GM19438 (cell line): ENCODE data around the gene FGF21.
"Not testable (repeated sequence)": the region's sequence is repeated elsewhere in the genome, so short reads cannot be mapped to it uniquely, and the experiment has no call there.

Experiments
- ATAC-seq: cut with Tn5 transposase; IDR thresholded peaks from one replicate; pipeline ENCODE4 v1.9.1; 2021; ENCODE audit warnings: low read depth; ENCODE audit not compliant: unreplicated experiment

FGF21 gene, protein sequence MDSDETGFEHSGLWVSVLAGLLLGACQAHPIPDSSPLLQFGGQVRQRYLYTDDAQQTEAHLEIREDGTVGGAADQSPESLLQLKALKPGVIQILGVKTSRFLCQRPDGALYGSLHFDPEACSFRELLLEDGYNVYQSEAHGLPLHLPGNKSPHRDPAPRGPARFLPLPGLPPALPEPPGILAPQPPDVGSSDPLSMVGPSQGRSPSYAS

DNA sequence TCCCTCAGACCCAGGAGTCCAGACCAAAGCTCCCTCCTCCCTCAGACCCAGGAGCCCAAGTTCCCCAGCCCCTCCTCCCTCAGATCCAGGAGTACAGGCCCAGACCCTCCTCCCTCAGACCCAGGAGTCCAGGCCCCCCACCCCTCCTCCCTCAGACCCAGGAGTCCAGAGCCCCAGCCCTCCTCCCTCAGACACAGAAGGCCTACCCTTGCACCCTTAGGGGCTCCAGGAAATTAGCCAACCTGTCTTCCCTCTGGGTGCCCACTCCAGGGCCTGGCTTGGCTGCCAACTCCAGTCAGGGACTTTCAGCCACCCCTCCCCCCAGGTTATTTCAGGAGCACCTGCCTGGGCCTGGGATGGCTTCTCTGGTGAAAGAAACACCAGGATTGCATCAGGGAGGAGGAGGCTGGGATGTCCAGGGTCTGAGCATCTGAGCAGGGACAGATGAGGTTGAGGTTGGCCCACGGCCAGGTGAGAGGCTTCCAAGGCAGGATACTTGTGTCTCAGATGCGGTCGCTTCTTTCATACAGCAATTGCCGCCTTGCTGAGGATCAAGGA is at the start of gene FGF21:
Gene FGF21 (plus strand): TSS at position 441 of the 558 bp plus-strand sequence. CDS start 713 bp downstream, outside the sequence.
- ATAC-seq, result no peak

DNA sequence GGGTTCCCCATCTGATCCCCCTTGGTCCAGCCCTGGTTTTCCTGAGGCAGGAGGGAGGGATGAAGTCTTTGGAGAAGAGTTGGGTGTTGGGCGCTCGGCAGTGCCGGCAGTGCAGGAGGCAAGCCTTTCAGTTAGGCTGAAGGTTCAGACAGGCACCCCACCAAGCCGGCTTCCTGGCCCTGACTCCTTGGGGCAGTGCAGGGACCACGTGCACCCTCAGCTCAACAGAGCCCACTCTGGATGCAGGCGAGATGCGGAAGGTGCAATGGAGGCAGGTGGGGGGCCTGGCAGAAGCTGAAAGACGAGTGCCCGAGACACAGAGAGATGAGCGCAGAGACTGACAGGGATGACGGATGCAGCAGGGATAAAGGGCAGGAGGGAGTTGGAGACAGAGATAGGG is 46.9 kb upstream of the FGF21 start:
- no peak for ATAC-seq

DNA sequence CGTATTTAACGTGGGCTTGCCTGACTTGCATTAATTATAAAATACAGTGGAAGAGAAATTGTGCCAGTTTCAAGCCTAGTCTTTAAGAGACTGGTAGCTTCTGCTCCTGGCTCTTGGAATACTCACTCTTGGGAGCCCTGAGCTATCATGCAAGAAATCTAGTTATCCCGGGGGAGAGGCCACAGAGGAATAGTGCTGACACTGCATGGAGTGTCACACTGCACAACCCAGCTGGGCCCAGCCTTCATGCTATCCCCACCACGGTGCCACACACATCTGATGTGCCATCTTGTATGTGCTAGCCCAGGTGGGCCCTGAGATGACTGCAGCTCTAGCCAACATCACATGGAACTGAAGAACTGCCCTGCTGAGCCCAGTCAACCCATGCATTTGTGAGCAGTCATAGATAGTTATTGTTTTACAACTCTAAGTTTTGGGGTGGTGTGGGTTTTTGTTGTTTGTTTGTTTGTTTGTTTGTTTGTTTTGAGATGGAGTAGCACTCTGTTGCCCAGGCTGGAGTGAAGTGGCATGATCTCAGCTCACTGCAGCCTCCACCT is 44.1 kb upstream of the FGF21 start:
- ATAC-seq, result no peak

DNA sequence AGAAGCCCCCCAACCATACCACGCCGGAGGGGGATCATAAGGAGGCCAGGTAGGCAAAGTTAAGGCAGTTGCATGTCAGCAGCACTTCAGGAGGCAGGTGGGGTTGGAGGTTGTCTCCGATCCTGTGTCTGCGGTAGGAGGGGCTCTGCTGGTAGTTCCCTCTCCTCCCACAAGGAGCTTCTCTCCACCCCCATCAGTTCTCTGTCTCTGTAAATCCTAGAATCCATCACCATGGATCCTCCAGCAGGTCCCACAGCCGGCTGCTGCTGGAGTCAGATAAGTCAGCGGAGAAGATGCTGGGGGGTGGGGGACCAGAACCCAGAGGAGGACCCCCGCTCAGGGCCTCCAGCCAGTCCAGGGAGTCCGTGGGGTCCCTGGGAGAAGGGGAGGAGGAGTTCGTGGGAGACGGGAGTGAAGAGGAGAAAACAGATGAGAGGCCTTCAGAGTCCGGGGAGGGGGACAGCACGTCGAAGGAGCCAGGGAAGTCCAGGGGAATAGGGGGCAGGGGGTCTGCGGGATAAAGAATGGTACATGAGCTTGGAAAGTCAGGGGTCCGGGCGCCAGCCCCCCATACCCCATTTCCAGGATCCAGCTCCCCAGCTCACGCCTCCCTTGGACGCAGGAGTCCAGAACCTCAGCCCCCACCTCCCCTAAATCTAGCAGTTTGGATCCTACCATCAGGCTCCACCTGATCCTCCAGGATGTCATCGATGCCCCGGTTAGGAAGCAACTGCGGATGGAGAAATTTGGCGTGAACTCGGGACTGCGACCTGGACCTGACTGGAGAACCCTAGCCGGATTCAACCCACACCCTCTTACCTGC is 42.1 kb upstream of the FGF21 start:
- no peak for ATAC-seq

DNA sequence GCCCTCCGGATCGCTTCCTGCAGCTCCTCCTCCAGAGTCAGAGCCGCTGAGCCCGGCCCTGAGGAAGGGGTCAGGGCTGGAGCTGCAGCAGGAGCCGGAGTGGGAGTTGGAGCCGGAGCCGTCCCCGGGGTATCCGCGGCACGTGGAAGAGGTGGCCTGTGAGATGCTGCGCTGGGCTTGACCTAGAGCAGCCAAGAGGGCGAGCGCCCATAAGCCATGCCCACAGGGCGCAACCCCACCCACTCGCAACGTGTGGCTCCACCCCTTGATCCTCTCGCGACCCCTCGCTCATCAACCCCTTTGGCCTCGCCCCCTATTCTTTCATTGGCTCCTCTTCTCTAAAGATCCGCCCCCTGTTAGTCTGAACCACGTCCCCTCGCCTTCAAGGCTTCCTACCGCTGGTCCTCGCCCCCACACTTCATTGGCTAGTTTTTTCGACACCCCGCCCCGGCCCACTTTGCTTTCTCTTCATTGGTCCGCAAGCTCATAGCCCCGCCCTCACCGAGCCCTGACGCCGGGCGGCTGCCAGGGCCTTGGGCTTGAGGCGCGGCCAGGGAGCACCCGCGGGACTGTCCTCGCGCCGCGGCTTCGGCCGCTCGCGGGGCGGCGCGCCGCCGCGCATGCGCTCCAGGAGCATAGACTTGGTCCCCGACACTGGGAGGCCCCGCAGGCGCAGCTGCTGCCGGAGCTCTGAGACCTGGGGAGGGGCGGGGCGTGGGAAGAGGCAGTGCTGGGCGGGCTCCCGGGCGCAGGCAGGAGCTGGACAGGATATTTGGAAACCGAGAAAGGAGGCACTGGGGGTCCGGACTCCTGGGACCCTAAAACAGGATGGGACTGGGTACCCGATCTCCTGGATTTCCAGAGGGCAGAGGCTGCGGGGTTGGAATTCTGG is 41.2 kb upstream of the FGF21 start:
- peak; percentile 90 for ATAC-seq

DNA sequence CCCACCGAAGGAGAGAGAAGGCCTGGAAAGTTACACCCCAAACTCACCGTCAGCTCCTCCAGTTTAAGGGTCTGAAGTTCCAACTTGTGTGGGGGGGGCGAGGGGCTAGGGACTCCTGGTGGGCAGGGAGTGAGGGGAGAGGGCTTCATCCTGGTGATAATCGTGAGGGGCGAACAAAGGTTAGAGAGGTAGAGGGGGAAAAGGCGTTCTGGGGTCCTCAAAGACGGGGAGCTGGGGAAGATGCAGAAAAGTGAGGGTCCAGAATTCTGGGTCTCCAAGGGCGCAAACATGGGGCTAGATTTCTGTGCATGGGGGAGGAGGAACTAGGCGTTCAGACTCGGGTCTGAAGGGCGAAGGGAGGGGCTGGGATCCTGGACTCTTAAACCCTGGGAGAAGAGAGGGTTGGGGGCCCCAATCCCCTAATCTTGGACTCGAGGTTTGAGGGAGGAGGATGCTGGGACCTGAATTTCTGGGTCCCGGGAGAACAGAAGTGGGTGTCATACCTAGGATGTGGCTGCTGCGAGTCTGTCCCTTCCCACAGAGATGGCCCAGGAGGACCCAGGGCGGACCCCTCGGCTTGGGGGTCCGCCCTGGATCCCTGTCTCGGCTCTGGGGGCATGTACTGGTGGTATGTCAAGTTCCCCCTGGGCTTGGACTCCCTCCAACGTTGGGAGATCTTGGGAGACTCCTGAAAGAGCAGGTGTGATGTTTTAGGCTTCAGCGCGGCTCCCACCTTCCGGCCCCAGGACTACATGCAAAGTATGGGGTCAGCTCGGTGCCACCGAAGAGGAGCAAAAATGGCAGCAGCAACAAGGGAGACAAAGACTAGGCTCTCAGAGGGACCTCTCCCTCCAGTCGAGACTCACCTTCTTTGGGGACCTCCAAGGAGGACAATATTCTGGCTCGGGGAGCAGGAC is 40.3 kb upstream of the FGF21 start:
- ATAC-seq, result no peak

DNA sequence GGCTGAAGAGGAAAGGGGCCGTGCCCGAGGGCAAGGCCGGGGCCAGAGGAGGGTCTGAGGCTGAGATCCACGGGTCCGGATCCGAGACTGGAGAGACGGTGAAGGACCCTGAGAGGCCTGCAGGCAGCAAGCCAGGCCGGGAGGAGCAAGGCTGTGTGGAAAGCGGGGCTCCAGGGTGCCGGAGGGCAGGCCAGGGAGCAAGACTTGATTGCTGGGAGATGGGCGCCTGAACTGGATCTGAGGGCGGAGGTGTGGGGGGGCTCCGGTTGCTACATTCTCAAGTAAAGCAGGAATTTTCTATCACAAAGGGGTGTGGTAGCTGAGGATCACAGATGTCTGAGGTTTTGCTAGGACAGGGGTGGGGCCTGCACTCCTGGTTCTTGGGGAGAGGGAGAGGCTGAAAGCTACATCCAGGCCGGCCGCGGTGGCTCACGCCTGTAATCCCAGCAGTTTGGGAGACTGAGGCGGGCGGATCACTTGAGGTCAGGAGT is 39.6 kb upstream of the FGF21 start:
- ATAC-seq, result no peak

DNA sequence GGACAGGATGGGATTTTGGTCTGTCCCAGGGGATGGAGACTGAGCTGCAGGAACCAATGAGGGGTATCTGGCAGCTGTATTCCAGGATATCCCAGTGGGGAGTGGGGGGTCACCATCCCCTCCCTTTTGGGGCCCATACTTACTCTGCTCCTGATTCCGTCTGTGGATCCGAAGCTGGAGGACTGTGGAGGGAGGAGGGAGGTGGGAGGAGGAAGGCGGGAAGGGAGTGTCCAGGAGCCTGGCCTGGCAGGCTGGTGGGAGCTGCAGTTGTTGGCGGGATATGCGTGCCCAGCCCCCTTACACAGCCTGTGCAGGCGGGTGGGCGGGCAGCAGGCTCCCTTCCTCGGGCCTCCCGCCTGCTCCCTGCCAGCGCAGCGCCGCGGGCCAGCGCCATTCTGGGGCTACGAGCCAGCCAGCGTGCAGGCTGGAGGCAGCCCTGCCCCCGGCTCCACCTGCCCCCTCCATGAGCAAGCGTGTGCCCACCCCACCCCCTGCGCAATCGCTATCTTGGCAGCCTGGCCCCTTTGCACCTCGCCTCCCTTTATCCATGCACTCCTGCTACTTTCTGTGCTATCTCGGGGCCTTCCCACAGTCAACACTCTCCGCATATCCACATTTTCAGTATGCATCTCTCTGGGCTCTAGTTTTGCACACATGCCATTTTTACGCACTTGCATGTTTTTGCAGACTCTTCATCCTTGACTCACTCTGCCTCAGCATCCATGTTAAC is 38.6 kb upstream of the FGF21 start:
- no peak for ATAC-seq

DNA sequence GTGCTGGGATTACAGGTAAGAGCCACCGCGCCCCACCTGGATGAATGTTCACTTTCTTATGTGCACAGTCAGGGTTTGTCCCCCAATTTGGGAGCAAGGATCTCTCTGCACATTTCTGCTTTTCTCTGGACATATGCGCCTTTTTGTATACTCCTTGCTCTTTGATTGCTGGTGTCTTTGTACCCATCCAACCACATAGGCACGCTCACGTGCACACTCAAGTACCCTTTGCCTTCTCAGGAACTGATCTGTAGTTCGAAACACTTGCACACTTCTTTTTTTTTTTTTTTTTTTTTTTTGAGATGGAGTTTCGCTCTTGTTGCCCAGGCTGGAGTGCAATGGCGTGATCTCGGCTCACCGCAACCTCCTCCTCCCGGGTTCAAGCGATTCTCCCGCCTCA is 37.2 kb upstream of the FGF21 start:
- not testable (repeated sequence) for ATAC-seq

DNA sequence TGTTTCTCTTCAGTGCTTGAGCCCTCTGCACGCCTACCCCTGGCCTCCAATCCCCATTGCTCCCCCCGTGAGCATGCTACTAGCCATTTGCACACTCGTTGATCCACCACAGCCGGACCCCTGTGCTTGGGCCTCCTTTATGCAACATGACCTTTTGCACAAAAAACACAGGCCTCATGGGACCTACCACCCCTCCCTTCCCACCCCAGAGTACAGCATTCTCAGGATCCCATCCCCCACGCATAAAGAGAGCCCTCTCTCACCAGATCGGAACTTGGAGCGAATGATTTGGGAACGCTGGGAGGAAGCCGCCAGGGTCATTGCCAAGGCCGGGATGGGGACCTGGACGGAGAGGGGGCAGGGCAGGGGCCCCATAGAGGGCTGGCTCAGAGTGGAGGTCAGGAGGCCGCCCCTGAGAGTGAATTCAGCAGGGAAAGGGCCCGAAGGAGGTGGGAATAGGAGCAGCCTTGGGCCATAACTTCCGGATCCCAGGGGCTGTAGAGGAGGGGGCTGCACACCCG is 36.6 kb upstream of the FGF21 start:
- ATAC-seq, result no peak

DNA sequence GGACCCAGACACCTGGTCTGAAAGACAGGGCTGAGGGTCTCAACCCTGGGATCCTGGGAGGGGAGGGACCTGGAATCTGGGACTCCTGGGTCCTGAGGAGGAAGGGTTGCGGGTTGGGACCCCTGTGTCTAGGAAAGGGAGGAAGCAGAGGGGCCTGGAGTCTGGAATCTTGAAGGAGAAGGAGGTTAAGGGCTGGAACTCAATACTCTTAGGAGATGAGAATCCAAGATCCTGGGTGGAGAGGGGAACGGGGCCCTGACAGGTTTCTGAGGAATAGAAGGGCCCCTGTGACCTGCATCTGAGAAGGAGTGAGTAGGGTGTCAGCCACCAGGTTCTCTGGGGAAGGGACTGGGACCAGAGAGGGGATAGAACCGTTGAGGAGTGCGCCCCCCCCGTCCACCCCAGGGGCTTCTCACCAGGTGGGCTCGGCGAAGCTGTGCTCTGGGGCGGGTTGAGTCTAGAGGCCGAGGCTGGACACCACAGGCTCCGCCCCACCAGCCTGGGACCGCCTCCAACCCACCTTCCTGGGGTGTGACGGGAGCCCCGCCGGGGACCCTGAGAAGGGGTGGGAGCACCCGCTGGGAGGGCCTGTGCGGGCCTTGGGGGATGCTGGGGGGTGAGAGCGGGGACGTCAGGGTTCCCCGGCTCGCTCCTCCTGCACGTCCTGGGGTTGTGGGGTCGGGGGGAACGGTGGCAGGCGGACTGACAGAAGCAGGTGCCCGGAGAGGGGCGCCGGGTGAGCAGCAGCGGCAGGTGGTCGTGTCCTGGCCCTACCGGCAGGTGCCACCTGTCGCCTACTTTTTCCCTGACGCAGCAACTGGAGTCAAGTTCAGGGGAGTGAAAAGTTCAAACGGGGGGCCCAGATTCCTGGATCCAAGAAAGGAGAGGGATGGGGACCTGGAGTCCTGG is 35.8 kb upstream of the FGF21 start, which contains the start of gene MAMSTR:
Gene MAMSTR (minus strand): TSS at position 463 of the 909 bp plus-strand sequence. CDS start 694 bp downstream, outside the sequence.
- no peak for ATAC-seq

DNA sequence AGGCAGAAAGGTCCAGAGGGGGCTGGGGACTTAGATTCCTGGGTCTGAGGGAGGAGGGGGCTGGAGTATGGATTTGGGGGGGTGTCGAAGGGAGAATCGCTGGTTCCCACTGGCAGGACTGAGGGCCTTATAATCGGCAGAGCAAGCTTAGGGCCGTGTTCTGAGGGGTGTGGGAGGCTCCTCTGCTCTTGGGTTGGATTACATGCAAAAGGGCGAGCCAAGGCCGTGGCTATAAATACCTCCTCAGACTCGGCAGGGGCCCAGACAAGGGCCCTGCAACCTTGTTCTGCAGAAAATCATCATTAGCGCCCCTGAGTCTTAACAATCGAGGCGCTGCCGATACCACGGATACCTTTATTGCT is 35.1 kb upstream of the FGF21 start:
- ATAC-seq, result no peak

DNA sequence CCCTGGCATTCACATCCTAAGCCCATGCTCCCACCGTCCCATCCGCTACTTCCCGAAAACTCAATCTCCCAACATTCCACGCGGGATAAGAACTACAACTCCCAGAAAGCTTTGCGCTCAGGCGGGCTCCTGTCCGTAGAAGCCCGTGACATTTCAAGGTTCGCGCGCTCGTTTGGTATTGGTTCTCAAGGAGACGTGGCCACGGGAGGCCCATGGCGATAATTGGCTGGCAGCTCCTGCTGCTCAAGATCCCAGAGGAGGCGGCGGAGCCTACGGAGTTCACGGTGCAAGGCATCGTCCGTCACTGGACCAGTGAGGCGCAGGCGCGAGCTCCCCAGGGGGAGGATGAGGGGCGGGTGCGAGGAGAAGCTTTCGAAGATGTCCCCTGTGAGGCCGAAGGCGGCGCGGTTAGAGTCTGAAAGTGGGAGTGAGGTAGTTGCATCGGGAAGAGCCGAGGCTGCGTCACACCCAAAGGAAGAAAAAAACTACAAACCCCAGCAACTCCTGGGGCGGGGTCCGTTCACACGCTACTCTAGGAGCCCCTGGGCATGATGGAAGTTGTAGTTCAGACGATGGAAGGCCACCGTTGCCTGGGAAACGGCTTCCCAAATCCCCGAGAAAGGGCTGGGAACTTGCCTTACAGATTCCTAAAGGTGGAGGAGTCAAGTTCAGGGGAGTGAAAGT is 34.6 kb upstream of the FGF21 start:
- peak; percentile 83 for ATAC-seq

DNA sequence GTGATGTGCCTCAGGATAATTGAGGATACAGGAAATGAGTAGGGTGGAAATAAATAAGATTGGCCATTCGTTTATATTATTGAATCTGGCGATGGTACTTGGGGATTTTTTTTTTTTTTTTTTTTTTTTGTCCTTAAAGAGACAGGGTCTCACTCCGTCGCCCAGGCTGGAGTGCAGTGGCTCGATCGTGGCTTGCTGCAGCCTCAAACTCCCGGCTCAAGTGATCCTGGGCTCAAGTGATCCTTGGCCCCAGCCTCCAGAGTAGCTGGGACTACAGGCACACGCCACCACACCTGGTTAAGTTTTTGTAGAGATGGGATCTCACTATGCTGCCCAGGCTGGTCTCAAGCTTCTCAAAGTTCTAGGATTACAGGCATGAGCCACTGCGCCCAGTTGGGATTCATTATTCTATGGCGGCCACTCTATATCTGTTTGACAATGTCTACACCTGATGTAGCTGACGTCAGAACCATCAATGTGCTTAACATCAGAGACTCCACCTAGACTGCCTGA is 33.1 kb upstream of the FGF21 start:
- no peak for ATAC-seq

DNA sequence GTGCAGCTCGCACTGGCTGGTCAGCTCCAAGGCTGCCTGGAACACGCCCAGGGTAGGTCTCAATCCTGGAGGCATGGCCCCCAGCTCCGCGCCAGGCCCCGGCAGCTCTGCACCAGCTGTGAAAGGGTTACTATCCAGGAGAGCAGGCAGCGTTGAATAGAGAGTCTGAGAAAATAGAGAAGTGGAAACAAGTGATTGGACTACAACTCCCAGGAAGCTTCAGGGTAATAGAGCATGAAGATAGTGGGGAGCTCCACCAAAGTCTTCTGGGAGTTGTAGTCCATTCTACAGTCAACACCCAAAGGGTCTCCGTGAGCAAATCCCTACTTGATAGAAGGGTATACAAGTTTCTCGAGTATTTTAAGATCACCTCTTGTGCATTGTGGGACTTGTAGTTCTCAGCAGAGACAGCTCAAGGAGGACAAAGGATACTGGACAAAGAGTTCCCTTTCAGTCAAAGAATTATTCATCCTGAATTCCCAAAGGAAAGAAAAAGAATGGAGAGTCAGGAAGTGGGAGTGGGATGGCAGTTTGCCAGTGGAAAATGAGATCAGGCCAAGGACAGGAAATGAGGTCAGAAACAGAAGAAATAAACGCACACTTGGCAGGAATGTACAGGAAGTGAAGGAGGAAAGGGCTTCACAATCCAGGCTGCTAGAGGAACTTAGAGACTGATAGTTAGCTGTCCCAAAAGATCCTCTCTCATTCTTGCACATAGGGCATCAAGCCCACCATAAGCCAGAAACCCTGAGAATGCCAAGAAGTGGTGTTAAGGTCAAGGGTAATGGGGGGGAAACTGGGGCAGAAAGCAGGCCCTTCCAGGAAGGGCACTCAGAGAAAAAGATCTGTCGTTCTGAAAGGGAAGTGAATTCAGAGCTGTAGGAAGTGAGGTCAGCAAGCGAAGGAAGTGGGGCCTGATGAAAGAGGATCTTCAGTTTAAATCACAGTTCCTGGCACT is 30.2 kb upstream of the FGF21 start:
- ATAC-seq, result no peak
